ENCODE data around the gene GOPC. TPM values are rescaled to one million over a fixed set of nuclear protein-coding genes. Genes with fewer than 3 reads are reported as not detected.

The GOPC gene
- total and polyA plus RNA-seq, 2 of the 13 experiments (the other 11 are each of a cell fraction or from before 2014, with no cell fraction given), result 20.9 to 41.5 TPM

DNA sequence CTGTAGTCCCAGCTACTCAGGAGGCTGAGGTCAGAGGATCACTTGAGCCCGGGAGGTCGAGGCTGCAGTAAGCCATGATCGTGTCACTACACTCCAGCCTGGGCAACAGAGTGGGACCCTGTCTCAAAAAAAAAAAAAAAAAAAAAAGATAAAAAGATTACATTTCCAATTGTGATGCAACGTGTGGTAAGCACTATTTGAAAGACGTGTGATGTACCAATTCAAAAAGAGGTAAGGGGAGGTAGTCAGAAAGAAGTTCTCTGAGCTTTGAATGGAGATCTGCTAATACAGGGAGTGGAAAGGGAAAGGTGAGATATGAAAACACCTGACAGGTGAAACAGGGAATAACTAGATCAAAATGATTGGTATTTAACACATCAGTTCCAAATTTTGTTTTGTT lies 11.9 kb downstream of the GOPC start (continued):
- TF ChIP-seq, protein P1, sequence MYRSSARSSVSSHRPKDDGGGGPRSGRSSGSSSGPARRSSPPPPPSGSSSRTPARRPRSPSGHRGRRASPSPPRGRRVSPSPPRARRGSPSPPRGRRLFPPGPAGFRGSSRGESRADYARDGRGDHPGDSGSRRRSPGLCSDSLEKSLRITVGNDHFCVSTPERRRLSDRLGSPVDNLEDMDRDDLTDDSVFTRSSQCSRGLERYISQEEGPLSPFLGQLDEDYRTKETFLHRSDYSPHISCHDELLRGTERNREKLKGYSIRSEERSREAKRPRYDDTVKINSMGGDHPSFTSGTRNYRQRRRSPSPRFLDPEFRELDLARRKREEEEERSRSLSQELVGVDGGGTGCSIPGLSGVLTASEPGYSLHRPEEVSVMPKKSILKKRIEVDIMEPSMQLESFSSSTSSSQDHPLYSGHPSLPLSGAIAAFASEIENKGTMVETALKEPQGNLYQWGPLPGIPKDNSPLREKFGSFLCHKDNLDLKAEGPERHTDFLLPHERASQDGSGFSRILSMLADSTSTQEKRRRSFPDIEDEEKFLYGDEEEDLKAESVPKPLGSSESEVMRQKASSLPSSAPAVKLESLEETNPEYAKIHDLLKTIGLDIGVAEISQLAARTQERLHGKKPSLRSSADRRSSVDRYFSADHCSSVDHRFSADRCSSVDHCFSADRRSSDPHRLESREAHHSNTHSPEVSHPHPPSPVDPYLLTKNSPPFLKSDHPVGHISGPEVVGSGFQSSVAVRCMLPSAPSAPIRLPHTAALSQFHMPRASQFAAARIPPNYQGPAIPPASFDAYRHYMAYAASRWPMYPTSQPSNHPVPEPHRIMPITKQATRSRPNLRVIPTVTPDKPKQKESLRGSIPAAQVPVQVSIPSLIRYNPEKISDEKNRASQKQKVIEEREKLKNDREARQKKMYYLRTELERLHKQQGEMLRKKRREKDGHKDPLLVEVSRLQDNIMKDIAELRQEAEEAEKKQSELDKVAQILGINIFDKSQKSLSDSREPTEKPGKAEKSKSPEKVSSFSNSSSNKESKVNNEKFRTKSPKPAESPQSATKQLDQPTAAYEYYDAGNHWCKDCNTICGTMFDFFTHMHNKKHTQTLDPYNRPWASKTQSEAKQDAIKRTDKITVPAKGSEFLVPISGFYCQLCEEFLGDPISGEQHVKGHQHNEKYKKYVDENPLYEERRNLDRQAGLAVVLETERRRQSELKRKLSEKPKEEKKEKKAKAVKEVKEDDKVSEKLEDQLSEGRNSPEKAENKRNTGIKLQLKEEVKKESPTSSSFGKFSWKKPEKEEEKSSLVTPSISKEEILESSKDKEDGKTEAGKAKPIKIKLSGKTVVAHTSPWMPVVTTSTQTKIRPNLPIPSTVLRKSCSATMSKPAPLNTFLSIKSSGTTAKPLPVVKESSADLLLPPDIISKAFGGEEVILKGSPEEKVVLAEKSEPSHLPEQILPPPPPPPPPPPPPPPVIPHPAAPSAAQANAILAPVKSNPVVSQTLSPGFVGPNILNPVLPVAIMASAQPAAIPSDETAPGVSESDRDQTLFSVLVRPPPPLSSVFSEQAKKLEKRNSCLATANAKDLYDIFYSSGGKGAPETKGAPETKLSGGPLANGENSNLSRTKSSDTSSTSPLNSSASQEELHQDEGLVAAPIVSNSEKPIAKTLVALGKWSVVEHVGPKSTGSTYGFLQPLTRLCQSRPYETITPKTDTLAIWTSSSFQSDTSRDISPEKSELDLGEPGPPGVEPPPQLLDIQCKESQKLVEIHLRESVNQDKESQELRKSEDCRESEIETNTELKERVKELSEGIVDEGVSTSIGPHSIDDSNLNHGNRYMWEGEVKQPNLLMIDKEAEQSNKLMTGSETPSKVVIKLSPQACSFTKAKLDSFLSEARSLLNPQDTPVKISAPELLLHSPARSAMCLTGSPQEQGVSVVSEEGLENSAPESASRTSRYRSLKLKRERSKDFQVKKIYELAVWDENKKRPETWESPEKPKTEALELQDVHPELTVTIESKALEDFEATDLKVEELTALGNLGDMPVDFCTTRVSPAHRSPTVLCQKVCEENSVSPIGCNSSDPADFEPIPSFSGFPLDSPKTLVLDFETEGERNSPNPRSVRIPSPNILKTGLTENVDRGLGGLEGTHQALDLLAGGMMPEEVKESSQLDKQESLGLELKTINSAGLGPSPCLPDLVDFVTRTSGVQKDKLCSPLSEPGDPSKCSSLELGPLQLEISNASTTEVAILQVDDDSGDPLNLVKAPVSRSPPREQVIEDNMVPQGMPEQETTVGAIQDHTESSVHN (CRISPR knock-in tag; IDR thresholded peaks at IDR 0.05), result no peak
- no peak for TF ChIP-seq ZNF570 (CRISPR knock-in tag; IDR thresholded peaks at IDR 0.05; ENCODE audit: borderline replicate concordance)
- no peak for TF ChIP-seq ARNT (IDR thresholded peaks at IDR 0.05)
- TF ChIP-seq REL (CRISPR knock-in tag; conservative IDR thresholded peaks at IDR 0.05), result no peak
- TF ChIP-seq, protein P2, sequence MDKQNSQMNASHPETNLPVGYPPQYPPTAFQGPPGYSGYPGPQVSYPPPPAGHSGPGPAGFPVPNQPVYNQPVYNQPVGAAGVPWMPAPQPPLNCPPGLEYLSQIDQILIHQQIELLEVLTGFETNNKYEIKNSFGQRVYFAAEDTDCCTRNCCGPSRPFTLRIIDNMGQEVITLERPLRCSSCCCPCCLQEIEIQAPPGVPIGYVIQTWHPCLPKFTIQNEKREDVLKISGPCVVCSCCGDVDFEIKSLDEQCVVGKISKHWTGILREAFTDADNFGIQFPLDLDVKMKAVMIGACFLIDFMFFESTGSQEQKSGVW (CRISPR knock-in tag; IDR thresholded peaks at IDR 0.05; ENCODE audit: borderline replicate concordance), result no peak
- no peak for TF ChIP-seq MYC (CRISPR knock-in tag; IDR thresholded peaks at IDR 0.05; ENCODE audit: borderline replicate concordance)
